Limb (tissue), 2 donors: Measurements from ENCODE around the gene NPFFR2.
"Not testable (repeated sequence)": the region's sequence is repeated elsewhere in the genome, so short reads cannot be mapped to it uniquely, and the experiment has no call there.

Experiments used
- DNase-seq, 2 donors: peaks; one replicate each; pipeline ENCODE4 v3.0.0-alpha.2; 2016; ENCODE audit errors: extremely low spot score in 2 of 2

NPFFR2 gene

GRCh38 chr4:72031868-72032608, at the start of gene NPFFR2:
NPFFR2 (plus strand) TSS chr4:72032000; CDS start chr4:72128592, 96,592 bp downstream.
- DNase-seq = peak in 1 of 2 donors; percentile 64

DNA sequence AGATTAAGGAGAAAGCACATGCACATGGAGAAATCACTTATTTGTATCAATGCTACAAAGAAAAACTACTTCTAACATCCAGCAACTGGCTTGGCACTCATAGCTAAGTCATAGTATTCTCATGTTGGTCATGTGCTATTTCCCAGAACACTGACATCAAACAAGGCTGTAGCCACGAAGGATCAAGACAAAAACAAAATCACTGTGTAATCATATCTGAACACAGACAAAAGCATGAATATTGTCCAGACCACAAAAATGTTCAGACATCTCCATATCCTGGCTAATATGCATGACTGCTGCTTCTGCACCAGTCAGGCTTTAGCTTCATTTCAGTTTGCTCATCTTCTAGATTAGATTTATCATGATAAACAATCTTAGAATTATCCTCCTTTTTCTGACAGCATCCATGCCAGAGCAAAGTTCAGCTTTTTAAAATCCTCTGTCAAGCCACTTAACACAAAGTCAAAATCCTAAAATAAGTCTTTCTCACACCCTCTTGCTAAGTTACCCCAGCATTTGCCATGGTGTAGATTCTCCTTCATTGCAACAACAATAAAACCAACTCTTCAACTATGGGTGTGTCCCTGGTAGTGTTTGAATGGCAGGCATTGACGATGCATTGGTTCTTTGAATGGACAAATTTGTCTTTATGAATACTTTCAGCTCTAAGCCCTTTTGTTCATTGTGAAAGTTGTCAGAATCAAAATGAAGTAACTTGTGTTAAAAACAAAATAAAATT, 39.1 kb upstream of the NPFFR2 start:
- DNase-seq = no peak

DNA sequence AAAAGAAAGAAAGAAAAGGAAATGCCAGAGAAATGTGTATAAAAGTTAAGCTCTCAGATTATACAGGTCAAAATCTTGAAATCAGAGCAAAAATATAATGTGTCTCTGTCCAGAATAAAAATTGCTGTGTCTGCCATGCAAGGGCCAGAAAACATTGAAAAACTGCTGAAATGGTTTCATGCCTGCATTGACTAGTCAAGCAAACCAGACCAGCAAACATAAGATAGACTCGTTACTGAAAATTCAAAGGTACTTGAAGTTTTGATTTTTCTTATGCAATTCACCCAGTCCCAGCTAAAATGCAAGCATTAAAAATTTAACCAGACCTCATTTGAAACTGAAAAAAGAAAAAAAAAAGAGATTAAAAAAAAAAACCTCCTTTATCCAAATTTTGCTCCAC, 37.2 kb upstream of the NPFFR2 start:
- no peak for DNase-seq

DNA sequence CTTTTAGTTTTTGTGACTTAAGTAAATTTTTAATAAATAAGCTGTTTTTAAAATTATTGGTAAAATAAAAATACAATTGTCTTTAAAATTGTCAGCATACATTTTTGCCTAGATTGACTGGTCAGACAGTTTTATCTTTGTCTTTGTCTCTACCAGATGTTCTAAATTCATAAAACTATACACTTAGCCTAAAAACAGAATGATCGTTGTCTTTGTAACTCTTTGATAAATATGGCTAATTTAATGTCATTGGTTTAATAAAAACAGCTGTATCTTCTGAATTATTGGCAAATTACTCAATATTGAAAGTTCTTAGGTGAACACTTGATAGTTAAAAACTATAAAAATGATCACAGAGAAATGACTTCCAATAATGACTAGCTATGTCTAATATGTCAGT, 36.5 kb upstream of the NPFFR2 start:
- no peak for DNase-seq

GRCh38 chr4:72006586-72006985, 25.2 kb upstream of the NPFFR2 start:
- no peak for DNase-seq

- no peak for DNase-seq
Measured at GRCh38 chr4:72011906-72012305, 19.9 kb upstream of the NPFFR2 start.

GRCh38 chr4:72016011-72016410, 15.8 kb upstream of the NPFFR2 start:
- DNase-seq = no peak

- no peak for DNase-seq
Measured at GRCh38 chr4:72019688-72020087, 12.1 kb upstream of the NPFFR2 start.

DNA sequence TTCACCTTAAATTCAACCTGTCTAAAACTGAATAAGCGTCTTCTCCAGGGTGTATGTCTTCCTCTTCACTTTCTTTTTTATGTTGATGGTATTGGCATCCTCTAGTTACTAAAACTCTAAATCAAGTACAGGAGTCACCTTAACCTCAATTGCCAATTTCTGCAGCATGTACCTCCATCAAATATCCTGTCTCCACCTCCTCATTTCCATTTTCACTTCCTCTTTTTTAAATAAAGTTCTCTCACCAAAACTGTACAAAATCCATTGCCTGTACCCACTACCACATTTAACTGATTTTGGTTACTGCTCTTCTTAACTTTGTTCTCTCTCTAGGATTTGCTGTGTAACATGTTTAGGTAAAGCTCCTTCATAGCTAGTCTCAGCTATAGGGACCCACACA, 9.2 kb upstream of the NPFFR2 start:
- DNase-seq = no peak

DNA sequence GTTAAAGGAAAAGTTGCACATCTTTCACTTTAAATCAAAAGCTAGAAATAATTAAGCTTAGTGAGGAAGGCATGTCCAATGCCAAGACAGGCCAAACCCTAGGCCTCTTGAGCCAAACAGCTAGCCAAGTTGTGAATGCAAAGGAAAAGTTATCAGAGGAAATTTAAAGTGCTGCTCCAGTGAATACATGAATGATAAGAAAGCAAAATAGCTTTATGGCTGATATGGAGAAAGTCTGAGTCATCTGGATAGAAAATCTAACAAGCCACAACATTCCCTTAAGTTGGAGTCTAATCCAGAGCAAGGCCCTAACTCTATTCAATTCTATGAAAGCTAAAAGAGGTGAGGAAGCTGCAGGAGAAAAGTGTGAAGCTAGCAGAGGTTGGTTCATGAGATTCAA, 23.8 kb downstream of the NPFFR2 start:
- no peak for DNase-seq

DNA sequence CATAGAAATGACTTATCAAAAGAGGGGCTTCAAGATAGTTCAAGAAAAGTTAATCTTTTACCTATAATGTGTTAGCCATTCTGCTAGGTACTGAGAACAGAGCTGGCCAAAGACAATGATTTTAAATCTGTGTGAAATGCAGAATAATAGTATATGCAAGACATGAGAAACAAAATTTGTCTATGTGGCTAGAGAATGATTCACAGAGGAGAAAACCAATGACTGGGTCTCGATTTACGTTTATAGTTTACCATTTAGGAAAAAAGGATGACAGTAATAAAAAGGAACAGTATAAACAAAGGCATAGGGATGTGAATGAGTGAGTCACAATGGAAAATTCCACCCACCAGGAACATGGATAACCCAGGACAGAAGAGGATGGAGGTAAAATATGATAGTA, 31.9 kb downstream of the NPFFR2 start:
- no peak for DNase-seq

DNA sequence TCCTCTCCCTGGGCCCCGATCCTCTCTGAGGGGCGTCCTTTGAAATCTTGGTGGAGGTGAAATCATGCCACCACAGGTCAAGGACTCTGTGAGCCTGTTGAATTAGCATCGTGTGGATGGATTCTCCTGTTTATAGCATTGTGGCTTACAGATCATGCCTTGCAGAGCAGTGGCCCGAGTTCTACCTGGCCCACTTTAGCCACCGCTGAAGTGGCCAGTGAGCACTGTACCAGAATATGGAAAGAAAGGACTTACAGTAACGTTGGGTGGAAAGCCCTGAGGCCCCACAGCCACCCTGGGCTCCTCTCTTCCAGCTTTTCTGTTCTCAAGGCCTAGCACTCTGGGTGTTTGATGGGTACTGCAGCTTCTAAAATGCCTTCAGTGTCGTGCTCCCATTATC, 35.3 kb downstream of the NPFFR2 start:
- DNase-seq = no peak

- no peak for DNase-seq
Measured at GRCh38 chr4:72073816-72074215, 42.0 kb downstream of the NPFFR2 start.

- peak in 1 of 2 donors; percentile 4 for DNase-seq
Measured at GRCh38 chr4:72076562-72076961, 44.8 kb downstream of the NPFFR2 start.

DNA sequence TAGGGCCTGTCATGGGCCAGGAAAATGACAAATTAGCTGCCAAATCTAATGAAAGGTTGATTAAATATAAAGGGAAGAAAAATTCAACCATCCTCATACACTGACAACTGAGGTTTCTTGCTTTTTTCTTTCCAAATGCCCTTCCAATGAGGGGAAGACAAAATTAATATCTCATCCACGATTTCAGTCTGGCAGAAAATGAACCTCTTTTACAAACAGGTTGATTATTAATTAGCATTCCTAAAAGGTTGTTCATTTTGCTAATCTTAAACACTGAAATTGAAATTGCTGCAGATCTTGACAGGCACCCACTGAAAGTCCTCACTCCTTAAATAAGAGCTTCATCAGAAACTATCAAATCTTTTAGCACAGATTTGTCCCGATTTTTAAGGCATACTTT, 45.5 kb downstream of the NPFFR2 start:
- DNase-seq = no peak

DNA sequence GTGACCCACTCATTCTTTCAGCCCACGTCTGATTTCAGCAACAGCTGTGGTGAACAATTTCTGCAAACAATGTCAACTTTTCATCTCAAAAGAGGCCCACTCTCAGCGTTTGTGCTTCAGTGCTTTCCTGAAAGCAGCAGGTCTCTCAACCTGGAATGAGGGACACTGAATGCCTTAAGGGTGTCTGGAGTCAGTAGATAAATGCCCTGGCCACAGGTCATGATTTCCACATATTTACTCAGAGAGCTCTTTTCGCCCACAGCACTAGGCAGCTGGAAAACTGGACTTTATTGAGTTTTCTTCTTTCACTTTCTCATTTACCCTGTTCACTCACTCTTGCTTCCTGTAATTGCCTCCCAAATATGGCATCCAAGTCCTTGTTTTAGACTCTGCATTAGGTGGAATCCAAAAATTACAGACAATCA, 52.8 kb downstream of the NPFFR2 start:
- DNase-seq = no peak

DNA sequence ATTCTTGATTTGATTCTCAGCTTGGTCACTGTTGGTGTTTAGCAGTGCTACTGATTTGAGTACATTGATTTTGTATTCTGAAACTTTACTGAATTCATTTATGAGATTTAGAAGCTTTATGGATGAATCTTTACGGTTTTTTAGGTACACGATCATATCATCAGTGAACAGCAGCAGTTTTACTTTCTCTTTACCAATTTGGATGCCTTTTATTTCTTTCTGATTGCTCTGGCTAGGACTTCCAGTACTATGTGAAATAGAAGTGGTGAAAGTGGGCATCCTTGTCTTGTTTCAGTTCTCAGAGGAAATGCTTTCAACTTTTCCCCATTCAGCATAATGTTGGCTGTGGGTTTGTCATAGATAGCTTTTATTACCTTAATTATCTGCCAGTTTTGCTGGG, 58.8 kb downstream of the NPFFR2 start:
- DNase-seq = not testable (repeated sequence)

DNA sequence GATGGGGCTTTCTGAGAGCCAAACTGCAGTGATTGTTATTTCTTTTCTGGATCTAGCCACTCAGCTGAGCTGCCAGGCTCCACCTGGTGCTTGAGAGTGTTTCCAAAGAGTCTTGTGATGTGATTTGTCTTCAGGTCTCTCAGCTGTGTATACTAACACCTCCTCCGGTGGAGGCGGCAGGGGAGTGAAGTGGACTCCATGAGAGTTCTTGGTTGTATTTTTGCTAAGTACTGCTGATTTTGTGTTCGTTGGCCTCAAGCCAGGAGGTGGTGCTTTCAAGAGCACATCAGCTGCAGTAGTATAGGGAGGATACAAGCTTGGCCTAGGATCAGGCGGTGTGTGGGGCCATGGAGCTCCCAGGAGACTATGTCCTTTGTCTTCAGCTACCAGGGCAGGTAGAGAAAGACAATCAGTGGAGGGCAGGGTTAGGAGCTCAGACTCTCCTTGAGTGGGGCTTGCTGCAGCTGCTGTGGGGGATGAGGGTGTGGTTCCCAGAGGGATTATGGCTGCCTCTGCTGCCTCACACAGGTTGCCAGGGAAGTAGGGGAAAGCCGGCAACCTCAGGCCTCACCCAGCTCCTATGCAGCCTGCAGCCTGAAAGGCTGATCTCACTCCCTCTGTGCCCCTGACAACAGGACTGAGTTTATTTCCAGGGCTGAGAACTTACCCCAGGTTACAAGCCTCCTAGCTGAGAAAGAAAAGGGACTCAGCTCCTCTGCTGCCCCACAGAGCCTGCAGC, 62.4 kb downstream of the NPFFR2 start:
- no peak for DNase-seq

DNA sequence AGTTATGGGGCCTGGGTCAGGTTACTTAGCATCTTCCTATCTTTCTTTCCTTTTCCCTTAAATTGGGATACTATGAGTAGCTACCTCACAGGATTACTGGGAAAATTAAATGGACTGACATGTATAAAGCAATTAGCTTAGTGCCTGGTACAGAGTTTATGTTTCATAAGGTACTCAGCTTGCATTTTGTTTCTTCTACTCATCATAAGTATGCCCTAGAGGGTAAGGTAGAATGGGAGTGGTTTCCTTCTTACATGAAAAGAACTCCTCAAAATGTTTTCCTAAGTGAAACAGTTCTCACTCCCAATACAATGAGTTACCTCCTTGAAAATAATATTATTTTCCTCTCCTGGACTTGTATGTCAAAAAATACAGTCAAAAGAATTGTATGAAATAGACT, 75.7 kb downstream of the NPFFR2 start:
- no peak for DNase-seq

- no peak for DNase-seq
Measured at GRCh38 chr4:72109364-72109763, 77.6 kb downstream of the NPFFR2 start.

- no peak for DNase-seq
Measured at GRCh38 chr4:72109959-72110497, 78.2 kb downstream of the NPFFR2 start.

DNA sequence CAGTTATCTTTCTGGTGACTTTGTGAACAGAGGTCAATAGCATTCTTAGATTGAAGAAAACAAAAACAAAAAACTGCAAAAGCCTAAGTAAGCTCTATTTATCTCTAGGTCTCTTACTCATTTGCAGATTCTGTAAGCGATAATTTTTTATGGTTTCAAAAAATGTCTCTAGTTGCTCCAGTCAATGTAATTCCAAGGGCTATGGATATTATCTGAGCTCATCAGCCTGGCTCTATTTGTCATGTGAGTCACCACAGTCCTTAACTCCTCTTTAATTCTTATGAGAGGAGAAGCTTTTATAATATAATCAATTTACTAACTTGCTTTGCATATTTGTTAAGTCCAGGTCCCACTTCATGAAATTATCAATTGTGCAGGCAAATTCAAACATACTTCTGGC, 79.1 kb downstream of the NPFFR2 start:
- DNase-seq = no peak
